Gastrocnemius medialis (tissue), 4 donors: Measurements from ENCODE around the gene SCT. TPM values are rescaled to one million over a fixed set of nuclear protein-coding genes. Genes with fewer than 3 reads are reported as not detected.
A peak's percentile ranks its signal among the peaks of the same experiment; 100 is the strongest.

Experiments used
- ATAC-seq, 2 donors: fragments of 150-250 bp; one replicate each; pipeline ENCODE4 v1.9.1; 2016
- DNase-seq, 2 donors: peaks; one replicate each; pipeline ENCODE4 v3.0.0-alpha.2; 2019
- H3K27ac ChIP-seq, 4 donors: fragments of 200-600 bp; sonication (generic); 1 replicate in 1 of 4; 2 replicates in 3 of 4; pipeline ENCODE4 v1.5.1; 2016 to 2018; ENCODE audit warnings: mild to moderate bottlenecking in 2 of 4, moderate library complexity in 1 of 4
- H3K27me3 ChIP-seq, 3 donors: fragments of 200-600 bp; sonication (generic) in 2 of 3; 1 replicate in 1 of 3; 2 replicates in 2 of 3; pipeline versions ENCODE4 v1.5.1 to v1.6.0; 2016 to 2019; ENCODE audit warnings: mild to moderate bottlenecking in 1 of 3, moderate library complexity in 1 of 3
- H3K36me3 ChIP-seq, 2 donors: fragments of 200-600 bp; sonication (generic) in 1 of 2; one replicate each; pipeline ENCODE4 v1.5.1; 2017 to 2018
- H3K4me1 ChIP-seq, 2 donors: fragments of 200-600 bp; sonication (generic) in 1 of 2; one replicate each; pipeline ENCODE4 v1.5.1; 2016 to 2017; ENCODE audit warnings: mild to moderate bottlenecking in 2 of 2
- H3K4me3 ChIP-seq, 4 donors: fragments of 200-600 bp; sonication (generic) in 3 of 4; 1 replicate in 1 of 4; 2 replicates in 3 of 4; pipeline ENCODE4 v1.5.1; 2016 to 2019; ENCODE audit warnings: mild to moderate bottlenecking in 2 of 4
- H3K9me3 ChIP-seq, 3 donors: fragments of 200-600 bp; sonication (generic) in 2 of 3; 1 replicate in 1 of 3; 2 replicates in 2 of 3; pipeline ENCODE4 v1.5.1; 2016 to 2019
- POLR2A ChIP-seq, 2 donors: fragments of 450-650 bp; IDR thresholded peaks; one replicate each; pipeline ENCODE4 v1.6.1; 2017; ENCODE audit warnings: antibody characterized with exemption in 2 of 2, mild to moderate bottlenecking in 2 of 2, moderate library complexity in 2 of 2
- in situ Hi-C, 4 donors: fragments of 200-750 bp; cut with MboI; loops; one replicate each; pipeline versions ENCODE4 v1.15.0 to v1.8.0; 2017; ENCODE audit warnings: low sequenced_read_pairs in 4 of 4
- intact Hi-C: fragments of 100-400 bp; cut with DNase I; formaldehyde crosslinking; loops from one replicate; pipeline ENCODE4 v1.15.1; 2023; ENCODE audit warnings: low total_unique reads
- total RNA-seq, 4 donors: library from RNA; depleted of rRNA; stranded (reverse); fragments of >200 nt; gene quantifications; one replicate each; pipeline versions ENCODE4 v1.1.0 to v1.2.3, GENCODE V29; 2016
- TF ChIP-seq, protein P1 (sequence below), 5 experiments: fragments of 450-650 bp in 3 of 5; fragments of 200-600 bp in 2 of 5; sonication (generic) in 2 of 5; IDR thresholded peaks in 4 of 5; conservative IDR thresholded peaks in 1 of 5; 1 replicate in 4 of 5; 2 replicates in 1 of 5; pipeline ENCODE4 v1.5.1; 2016 to 2019; ENCODE audit warnings: antibody characterized with exemption in 5 of 5, mild to moderate bottlenecking in 3 of 5, moderate library complexity in 3 of 5

The SCT gene
- total RNA-seq, 4 donors from 2014 or later: not detected

DNA sequence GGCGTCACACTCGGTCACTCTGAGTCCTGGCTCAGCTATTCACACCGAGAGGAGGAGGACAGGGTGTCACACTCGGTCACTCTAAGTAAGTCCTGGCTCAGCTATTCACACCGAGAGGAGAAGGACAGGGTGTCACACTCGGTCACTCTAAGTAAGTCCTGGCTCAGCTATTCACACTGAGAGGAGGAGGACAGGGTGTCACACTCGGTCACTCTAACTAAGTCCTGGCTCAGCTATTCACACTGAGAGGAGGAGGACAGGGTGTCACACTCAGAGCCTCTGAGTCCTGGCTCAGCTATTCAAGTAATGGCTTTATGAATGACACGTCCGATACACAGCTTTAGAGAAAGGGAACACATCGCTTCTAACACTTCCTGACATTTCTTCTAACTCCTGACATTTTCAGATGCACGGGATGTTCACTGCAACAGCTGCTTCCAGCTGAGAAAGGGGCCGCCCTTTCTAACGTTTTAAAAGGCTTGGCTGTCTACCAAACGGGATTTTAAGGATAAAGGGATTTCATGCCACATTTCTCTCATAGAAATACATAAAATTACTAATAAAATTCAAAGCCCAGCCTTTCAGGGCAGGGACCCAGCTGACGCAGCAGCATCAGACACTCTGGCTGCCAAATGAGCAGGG, 38.2 kb upstream of the SCT start:
- Histone ChIP-seq H3K36me3 (no peaks in the 10 kb centered on the region), H3K27ac (peak overlapping the region; percentile 4 to 74 (median 64)), H3K9me3 (no peaks in the 10 kb centered on the region), H3K4me3 (peak overlapping the region in 1 of 4 donors; percentile 5), H3K27me3 (no peaks in the 10 kb centered on the region), H3K4me1 (peaks cover 9 to 13% of the 10 kb centered on the region in 2 donors)
- TF ChIP-seq POLR2A (IDR thresholded peaks at IDR 0.05): no peak
- TF ChIP-seq, protein P1, sequence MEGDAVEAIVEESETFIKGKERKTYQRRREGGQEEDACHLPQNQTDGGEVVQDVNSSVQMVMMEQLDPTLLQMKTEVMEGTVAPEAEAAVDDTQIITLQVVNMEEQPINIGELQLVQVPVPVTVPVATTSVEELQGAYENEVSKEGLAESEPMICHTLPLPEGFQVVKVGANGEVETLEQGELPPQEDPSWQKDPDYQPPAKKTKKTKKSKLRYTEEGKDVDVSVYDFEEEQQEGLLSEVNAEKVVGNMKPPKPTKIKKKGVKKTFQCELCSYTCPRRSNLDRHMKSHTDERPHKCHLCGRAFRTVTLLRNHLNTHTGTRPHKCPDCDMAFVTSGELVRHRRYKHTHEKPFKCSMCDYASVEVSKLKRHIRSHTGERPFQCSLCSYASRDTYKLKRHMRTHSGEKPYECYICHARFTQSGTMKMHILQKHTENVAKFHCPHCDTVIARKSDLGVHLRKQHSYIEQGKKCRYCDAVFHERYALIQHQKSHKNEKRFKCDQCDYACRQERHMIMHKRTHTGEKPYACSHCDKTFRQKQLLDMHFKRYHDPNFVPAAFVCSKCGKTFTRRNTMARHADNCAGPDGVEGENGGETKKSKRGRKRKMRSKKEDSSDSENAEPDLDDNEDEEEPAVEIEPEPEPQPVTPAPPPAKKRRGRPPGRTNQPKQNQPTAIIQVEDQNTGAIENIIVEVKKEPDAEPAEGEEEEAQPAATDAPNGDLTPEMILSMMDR (IDR thresholded peaks at IDR 0.05 in 4 of 5, conservative IDR thresholded peaks at IDR 0.05 in 1 of 5): no peak
- ATAC-seq (peak; percentile 14 to 51), DNase-seq (peak in 1 of 2 donors; percentile 55)
- intact Hi-C loops: no loop called here
- in situ Hi-C loops: no loop called here

DNA sequence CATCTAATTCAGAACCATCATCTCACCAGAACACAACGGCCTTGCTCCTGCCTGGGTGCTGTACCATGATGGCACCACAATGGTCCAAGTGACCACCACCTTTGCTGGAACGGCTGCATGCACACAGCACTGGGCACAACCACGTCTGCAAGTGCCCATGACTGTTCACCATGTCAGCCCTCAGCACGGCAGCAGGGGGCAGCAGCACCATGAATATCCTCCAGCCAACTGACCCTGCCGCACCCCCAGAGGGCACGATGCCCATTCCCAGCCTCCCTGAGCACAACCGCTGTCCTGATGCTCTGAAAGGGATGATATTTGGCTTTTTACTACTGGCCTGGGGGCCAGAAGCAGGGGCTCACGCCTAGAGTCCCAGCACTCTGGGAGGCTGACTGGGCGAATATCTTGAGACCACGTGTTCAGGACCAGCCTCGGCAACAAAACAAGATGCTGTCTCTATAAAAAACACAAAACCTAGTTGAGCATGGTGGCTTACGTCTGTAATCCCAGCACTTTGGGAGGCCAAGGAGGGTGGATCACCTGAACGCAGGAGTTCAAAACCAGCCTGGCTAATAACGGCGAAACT, 35.8 kb upstream of the SCT start:
- peaks cover 0 to 5% of the 10 kb centered on the region in 2 donors for H3K36me3 ChIP-seq

DNA sequence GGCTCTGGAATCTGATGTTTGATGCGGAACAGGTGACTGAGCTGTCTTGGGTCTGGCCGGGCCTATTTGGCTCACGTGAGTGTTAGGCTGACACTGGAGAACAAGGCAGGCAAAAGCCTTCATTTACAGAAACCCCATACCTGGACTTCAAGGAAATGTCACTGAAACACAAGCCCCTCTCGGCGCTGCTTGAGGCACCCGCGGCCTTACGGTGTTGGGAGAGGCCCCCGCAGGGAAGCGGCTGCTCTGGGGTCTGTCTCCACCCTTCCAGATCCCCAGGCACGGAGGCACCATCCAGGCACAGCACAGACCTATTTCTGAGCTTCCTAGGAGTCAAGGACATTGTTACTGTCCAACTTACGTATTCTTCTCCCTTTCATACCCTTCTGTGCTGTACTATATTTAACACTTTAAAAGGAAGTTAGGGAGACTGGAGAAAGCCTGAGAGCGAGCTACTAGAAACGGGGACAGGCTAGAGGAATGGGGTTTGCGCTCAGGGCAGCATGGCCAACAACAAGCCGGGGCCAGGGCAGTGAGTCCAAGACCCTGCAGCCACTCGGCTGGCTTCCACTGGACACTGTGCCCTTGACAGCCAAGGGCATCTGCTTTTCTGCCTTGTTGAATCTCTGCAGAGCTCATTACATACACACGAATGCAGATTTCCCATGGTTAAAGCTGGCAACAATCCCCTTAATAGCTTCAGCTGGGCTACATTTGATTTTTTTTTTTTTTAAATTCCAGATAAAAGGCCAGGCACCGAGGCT, 33.9 kb upstream of the SCT start:
- intact Hi-C loops (loop anchor here (5.0 kb wide), 1 partner anchor 136 kb away; the partner anchor contains the start of gene SLC25A22), in situ Hi-C loops (no loop called here)
- Histone ChIP-seq H3K4me3 (no peak overlapping the region), H3K27me3 (no peaks in the 10 kb centered on the region), H3K27ac (no peak overlapping the region), H3K4me1 (peaks cover 7 to 8% of the 10 kb centered on the region in 2 donors), H3K36me3 (peaks cover 0 to 5% of the 10 kb centered on the region in 2 donors), H3K9me3 (no peaks in the 10 kb centered on the region)
- DNase-seq: no peak
- TF ChIP-seq, protein P1 (IDR thresholded peaks at IDR 0.05 in 4 of 5, conservative IDR thresholded peaks at IDR 0.05 in 1 of 5): no peak
- TF ChIP-seq POLR2A (IDR thresholded peaks at IDR 0.05): no peak
- ATAC-seq: no peak

More for the DNA sequence above, 35.8 kb upstream of the SCT start:
- in situ Hi-C loops: no loop called here
- Histone ChIP-seq H3K27me3 (no peaks in the 10 kb centered on the region), H3K4me1 (peaks cover 9 to 13% of the 10 kb centered on the region in 2 donors), H3K4me3 (no peak overlapping the region), H3K9me3 (no peaks in the 10 kb centered on the region), H3K27ac (no peak overlapping the region)
- DNase-seq (peak in 1 of 2 donors; percentile 48), ATAC-seq (no peak)
- TF ChIP-seq POLR2A (IDR thresholded peaks at IDR 0.05): no peak
- TF ChIP-seq, protein P1 (IDR thresholded peaks at IDR 0.05 in 4 of 5, conservative IDR thresholded peaks at IDR 0.05 in 1 of 5): peak; percentile 26 to 81 (median 63)
- intact Hi-C loops: loop anchor here (1.0 to 5.0 kb wide), 2 partner anchors 66 to 135 kb away; partner anchors contain the start of gene SLC25A22

DNA sequence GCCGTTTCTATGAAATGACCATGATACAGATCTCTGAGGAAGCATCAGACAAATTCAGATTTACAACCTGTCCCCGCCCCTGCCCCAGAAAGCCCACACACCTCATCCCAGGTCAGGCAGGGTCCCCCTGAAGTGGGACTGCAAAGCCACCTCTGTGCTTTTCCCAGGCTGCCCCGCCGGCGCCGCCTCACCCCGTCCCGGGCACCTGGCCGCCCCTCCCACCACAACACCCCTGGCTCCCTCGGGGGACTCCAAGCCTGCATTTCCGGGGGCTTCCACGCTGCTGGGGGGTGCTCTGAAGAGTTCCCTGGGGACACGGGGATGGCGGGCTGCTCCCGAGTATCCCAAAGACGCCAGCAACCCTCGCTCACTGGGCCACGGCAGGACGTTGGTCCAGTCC, 33.3 kb upstream of the SCT start:
- Histone ChIP-seq H3K9me3 (no peaks in the 10 kb centered on the region), H3K4me3 (no peak overlapping the region), H3K4me1 (peaks cover 1 to 2% of the 10 kb centered on the region in 2 donors), H3K36me3 (peaks cover 0 to 5% of the 10 kb centered on the region in 2 donors), H3K27ac (no peak overlapping the region), H3K27me3 (no peaks in the 10 kb centered on the region)
- in situ Hi-C loops (no loop called here), intact Hi-C loops (loop anchor here (5.0 kb wide), 1 partner anchor 137 kb away; the partner anchor contains the start of gene SLC25A22)
- ATAC-seq: no peak
- no peak for TF ChIP-seq POLR2A (IDR thresholded peaks at IDR 0.05)
- TF ChIP-seq, protein P1 (IDR thresholded peaks at IDR 0.05 in 4 of 5, conservative IDR thresholded peaks at IDR 0.05 in 1 of 5): no peak
- DNase-seq: no peak
